HG03103 (cell line): ENCODE data around the gene PITX3.
"Not testable (repeated sequence)": the region's sequence is repeated elsewhere in the genome, so short reads cannot be mapped to it uniquely, and the experiment has no call there.

Experiments
- ATAC-seq: cut with Tn5 transposase; IDR thresholded peaks from one replicate; pipeline ENCODE4 v1.9.1; 2021; ENCODE audit warnings: low read depth; ENCODE audit not compliant: unreplicated experiment

Gene PITX3

DNA sequence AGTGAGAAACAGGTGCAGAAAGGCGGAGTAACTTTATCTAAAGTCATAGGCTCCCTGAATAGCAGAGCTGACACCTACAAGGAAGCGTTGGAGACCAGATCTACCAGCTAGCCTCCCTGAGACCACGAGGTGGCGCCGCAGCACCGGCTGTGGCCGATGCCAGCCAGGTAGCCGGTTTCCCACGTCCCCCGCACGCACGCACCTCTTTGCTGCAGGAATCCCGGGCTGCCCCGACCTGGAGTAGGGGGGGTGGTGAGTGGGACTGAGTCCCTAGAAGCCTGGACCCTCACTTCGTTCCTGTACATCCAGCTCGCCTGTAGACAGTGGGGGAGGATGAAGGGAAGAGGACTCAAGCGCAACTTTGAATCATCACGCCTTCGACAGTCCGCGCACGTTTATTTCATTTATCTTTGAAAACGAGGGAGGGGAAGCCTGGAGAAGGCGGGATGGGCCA is 11.5 kb downstream of the PITX3 start:
- no peak for ATAC-seq

DNA sequence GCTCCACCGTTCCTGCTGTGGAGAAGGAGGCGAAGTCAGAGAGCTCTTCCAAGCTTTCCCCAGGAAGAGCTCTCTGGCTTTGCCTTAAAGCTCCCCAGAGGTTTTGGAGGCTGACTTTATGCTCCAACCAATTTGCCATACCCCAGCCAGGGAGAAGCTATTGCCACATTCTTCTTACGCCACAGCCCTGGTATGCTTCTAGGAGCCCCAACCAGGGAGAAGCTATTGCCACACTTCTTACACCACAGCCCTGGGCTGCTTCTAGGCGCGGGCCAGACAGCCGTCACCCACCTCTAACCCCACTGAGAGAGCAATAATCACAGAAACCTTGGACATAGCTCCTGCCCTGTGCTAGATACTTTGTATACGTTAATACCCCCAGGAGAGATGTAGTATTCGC is 14.3 kb downstream of the PITX3 start:
- no peak for ATAC-seq

DNA sequence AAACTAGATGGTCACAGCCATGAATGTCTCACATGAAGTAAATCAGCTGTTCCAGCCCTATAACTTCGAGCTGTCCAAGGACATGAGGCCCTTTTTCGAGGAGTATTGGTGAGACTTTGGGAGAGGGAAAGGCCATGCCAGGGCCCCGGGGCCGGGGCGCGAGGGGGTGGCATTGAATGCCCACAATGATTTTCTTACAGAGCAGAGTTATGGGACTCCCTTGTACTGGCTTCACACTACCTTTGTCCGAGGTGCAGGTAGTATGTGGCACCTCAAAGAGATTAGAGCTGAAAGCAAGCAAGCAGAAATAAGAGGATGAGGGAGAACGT is 14.8 kb downstream of the PITX3 start:
- no peak for ATAC-seq

DNA sequence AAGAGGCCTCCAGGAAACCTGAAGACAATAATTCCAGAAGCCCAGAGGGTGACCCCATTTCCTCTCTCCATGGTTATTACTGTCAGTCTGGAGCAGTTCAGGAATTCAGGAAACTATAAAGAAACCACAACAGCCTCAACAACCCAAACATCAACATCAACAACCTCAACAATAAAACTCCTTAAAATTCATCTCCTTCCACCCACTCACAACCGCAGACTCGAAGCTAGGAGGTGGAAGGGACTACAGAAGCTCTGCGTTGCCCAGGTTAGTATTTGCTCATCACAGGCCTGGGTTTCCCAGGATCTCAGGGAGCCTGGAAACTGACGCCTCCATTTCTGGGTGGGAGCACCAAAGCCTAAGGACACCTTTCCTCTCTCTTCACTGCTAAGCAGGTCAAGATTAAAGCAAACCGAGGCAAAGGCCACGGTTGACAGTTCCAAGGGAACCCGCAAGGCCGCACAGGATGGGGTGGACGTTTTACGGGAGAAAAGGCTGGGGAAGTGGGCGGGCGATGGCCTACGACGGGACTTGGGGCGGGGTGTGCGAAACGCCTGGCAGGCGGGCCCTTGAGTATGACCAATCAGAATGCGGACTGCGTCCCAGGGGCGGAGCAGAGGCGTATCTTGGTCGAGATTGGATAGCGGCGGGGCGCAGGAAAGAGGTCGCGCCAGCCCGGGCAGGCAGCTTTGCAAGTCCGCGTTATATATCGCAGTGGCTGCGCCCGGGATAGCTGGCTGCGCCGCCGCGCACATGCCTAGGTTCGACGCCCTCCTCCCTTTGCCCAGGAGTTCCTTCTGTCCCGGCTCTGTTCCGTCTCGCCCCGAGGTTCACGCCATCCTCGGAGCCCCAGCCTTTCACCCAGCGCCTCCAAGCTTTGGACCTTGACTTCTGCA is 15.4 kb downstream of the PITX3 start, which contains the start of gene ELOVL3:
Gene ELOVL3 (plus strand): TSS at position 654 of the 896 bp plus-strand sequence. CDS start 250 bp downstream, outside the sequence.
- ATAC-seq = peak; percentile 91

DNA sequence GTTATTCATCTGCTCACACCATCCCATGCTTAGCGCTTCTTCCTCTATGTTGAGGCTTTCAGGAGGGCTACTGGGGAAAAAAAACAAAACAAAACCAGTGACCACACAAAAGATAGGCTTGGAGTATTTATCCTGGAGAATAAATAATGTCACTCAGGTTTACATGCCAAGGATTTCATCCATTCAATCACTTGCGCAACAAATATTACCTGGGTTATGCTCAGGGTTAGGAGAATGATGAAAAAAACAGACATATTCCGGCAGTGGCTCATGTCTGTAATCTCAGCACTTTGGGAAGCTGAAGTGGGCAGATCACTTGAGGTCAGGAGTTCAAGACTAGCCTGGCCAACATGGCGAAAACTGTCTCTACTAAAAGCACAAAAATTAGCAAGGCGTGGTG is 18.5 kb downstream of the PITX3 start:
- ATAC-seq = no peak

DNA sequence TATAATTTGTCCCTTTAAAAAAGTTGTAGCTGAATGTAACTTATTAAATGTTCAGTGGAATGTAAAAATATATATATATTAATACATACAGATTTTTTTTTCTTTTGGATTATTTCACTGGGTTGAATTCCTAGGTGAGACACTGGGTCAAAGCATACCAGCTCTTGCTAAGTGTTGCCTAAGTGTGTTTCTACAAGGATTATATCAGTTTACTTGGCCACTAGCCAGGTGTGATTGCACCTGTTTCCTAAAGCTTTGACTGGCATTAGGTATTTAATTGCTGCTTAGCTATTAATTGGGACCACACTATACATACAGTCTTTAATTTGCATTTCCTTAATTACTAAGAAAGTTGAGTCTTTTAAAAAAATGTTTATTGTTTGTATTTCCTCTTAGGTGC is 20.7 kb downstream of the PITX3 start:
- no peak for ATAC-seq

DNA sequence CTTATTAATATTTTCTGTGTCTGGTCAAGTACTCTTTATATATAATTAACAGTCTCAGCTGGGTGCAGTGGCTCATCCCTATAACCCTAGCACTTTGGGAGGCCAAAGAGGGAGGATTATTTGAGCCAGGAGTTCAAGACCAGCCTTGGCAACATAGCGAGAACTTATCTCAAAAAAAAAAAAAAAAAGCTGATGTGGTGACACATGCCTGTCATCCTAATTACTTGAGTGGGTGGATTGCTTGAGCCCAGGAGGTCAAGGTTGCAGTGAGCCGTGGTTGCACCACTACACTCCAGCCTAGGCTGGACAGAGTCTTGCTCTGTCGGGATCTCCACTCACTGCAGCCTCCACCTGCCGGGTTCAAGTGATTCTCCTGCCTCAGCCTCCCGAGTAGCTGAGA is 21.9 kb downstream of the PITX3 start:
- no peak for ATAC-seq

DNA sequence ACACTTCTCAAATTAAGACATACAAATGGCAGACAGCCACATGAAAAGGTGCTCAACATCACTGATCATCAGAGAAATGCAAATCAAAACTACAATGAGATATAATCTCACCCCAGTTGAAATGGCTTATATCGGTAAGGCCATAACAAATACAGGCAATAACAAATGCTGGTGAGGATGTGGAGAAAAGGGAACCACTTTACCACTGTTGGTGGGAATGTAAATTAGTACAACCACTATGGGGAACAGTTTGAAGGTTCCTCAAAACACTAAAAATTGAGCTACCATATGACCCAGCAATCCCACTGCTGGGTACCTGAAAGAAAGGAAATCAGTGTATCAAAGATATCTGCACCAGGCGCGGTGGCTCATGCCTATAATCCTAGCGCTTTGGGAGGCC is 27.7 kb downstream of the PITX3 start:
- ATAC-seq = not testable (repeated sequence)

DNA sequence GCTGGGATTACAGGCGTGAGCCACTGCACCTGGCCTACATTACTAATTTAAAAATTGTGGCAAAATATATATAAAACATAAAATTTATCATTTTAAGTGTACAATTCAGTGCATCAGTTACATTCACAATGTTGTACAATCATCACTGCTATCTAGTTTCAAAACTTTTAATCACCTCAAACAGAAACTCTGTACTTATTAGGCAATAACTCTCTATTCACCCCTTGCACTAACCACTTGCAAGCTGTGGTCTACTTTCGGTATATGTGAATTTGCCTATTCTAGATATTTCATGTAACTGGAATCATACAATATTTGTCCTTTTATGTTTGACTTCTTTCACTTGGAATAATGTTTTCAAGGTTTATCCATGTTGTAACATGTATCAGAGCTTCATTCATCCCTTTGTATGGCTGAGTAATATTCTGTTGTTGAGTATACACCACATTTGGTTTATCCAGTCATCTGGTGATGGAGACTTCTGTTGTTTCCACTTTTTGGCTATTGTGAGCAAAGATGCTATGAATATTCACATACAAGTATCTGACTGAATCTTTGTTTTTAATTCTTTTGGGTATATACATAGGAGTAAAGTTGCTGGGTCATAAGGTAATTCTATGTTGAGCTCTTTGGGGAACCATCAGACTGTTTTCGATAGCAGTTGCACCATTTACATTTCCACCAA is 29.6 kb downstream of the PITX3 start:
- no peak for ATAC-seq

DNA sequence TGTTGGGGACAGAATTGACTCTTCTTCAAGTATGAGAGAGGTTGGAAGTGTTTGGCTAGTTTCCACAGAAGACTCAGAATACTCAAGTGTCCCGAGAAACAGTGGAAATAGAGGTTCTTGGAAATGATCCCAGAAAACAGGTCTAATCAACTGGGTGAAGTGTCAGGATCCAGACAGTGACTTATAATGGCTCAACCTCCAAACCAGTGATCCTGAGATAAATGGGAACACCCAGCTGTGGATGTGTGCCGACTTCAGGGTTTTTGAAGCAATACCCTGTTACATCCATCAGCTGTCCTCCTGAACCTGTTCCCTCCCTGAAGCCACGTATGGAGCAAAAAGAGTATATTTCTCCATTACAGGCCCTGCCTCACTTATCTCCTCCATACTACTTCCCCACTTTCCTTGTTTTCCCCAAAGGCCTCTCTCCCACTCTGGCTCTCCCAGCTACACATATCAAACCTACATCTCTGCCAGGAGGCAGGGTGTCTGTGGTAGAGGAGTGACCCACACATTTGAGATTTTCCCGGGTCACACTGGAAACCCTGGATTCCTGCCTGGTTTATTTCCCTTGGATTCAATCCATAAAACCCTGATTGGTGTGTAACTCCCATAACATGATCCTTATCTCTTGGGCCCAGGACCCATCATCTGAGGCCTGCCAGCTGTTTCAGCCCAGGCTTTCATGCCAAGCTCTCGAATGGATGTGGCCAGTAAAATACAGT is 32.8 kb downstream of the PITX3 start:
- no peak for ATAC-seq

DNA sequence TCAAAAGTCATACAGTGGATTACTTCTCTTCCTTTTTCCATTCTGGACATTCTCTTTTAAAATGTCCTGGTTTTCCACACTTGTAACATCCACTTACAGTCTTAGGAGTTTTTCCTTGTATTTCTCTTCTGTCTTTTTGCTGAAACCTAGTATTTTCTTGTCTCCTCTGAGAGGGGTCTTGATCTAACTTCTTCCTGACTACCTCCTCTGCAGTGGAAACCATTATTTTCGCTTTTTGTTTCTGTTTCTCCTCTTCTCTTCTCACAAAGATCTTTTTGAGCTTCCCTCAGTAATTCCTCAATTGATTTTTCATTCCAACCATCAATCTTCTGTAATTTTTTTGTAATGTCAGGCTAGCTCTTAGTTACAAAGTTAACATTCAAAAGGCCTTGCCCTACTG is 38.9 kb downstream of the PITX3 start:
- ATAC-seq = no peak

DNA sequence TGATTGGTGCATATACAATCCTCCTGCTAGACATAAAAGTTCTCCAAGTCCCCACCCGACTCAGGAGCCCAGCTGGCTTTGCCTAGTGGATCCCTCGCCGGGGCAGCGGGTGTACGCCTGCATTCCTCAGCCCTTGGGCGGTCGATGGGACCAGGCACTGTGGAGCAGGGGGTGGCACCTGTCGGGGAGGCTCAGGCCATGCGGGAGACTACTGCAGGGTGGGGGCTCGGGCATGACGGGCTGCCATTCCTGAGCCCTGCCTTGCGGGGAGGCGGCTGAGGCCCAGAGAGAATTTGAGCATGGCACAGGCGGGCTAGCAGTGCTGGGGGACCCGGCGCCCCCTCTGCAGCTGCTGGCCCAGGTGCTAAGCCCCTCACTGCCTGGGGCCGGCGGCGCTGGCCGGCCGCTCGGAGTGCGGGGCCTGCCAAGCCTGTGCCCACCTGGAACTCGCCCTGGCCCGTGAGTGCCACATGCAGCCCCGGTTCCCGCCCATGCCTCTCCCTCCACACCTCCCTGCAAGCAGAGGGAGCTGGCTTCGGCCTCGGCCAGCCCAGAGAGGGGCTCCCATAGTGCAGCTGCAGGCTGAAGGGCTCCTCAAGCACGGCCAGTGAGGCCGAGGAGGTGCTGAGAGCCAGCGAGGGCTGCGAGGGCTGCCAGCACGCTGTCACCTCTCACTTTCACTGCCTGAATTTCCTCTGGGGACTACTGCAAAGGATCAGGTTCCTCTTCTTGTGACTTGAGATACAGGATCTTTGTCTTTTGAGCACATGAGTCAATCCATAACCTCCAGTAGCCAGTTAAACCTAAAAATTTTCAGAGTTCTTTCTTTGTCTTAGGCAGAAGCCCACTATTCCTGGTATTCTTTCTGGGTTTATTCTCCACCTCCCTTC is 40.3 kb downstream of the PITX3 start:
- no peak for ATAC-seq

DNA sequence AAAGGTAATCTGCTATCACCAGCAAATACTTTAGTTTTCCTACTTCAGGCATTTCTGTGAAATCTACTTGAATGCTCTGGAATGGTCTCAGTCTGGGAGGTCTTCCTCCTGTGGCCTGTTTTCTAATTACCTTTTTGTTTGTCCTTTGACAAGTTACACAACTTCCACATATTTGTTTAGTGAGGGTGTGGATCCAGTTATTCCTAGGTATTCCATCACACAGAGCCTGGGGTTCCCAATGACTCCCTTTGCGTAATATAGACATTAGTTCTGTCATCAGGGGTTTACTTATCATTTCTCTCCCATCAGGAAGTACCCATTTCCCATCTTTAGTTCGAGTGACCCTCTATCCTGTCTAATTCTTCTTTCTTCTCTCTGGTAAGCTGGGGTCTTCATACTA is 43.3 kb downstream of the PITX3 start:
- no peak for ATAC-seq

DNA sequence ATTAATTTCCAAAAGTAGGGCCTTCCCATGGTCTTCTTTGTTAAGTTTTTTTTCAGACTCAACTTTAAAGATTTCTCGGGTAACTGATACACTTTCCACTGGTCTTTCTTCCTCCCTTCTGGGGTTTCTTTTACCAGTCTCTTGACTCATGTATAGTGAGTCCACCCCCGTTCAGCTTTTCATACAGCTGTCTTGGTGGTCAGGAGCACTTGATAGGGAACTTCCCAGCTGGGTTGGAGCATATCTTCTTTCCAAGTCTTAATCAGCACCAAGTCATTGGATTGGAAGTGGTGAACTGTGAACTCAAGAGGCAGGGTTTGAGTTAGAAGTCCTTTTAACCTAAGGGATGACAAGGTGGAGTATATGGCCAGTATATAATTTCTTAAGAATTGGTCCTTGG is 44.4 kb downstream of the PITX3 start:
- ATAC-seq = no peak

DNA sequence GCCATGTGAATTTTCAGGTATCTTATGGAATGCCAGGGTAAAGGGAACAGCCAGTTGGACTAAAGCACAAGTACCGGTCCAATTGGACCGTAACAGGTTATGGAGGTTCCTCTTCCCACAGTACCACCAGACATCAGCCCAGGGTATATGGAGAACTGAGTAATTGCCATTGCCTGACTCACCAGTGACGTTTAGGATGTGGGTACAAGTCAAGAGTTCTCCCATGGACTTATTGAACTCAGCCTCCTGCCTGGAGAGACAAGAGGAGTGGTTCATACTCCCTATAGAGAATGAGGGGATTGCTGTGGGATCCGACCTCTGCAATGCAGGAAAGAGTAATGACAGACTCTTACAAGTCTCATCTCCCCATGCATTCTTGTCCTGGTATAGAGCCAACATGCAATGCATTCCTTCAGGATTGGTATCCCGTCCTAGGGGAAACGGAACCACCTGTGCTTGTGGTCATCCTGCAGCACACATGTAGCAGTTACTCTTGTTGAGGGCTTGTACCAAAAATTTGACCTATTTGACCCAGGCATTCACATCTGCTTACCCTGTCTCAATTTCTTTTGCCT is 45.9 kb downstream of the PITX3 start:
- ATAC-seq = no peak

DNA sequence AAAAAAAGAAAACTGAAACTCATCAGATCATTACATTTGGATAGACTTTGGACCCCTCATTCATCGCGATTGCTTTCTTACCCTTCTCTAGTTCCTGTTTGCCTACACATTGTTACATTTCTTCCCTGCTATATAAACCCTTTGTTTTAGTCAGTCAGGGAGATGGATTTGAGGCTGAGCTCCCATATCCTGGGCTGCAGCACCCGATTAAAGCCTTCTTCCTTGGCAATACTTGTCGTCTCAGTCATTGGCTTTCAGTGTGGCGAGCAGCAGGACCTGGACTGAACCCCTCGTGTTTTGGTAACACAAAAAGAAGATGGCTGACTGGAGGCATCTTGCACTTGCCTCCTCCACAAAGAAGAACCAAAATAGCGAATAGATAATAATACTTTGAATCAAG is 49.4 kb downstream of the PITX3 start:
- ATAC-seq = no peak

DNA sequence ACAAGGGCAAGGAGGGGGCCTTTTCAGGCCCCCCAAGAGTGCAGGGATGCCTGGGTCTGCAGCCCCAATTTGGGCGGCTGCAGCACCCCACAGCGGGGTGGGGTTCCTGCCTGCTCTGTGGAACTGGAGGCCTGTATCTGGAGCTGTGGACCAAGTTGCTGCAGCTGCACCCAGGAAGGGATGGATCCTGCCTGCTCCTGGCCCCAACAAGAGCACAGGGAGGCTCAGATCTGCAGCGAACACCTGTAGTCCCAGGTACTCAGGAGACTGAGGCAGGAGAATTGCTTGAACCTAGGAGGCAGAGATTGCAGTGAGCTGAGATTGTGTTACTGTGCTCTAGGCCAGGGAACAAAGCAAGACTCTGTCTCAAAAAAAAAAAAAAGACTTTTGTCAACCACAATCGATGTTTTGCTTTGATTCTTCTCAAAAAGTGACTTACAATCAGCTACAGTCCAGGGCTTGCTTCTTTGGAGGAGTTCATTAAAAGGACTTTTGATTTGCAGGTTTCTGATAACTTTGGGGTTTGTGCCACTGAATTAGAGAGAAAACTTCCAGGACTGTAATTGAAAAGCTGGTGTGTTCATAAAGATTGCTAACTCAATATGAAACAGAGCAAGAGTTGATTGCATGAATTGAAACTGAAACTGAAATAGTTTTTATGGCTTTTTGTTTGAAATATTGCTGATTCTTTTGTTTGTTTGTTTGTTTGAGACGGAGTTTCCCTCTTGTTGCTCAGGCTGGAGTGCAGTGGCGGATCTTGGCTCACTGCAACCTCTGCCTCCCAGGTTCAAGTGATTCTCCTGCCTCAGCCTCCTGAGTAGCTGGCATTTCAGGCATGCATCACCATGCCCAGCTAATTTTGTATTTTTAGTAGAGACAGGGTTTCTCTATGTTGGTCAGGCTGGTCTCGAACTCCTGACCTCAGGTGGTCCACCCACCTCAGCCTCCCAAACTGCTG is 52.1 kb downstream of the PITX3 start:
- ATAC-seq = not testable (repeated sequence)

DNA sequence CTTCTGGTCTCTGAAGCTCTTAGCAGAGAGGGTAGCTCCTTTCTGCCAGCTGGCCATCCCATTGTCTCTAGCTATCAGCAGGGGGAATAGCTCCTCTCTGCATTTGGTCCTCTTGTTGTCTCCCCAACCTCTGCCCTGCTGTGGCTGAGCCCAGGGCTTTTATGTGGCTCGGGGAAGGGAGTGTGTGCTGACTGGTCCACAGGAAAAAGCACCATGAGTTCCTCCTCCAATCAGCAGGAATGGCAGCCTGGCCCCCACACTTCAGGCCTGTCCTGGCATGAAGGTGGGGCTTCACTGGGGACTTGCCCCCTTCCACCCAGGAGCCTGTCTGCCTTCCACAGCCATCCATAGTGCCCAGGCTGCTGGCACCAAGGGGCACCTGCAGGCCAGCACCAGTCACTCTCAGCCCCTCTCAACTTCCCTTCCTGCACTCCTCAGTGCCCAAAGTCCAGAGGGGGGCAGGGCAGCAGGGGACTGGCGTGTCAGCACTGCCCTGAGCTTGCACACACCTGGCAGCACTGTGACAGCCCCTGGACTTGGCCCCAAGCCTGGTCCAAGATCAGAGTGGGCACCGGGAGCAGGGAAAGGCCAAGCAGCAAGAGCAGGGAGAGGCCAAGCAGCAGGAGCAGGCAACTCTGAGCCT is 52.9 kb downstream of the PITX3 start:
- no peak for ATAC-seq
